ENCODE results near the gene XCL1. TPM values are rescaled to one million over a fixed set of nuclear protein-coding genes. Genes with fewer than 3 reads are reported as not detected.

The XCL1 gene
- total RNA-seq, 1 donor = not detected

GRCh38 chr1:168598125-168598524 lies 21.7 kb downstream of the XCL1 start:
- no peaks in the 10 kb centered on the region for H3K4me1 ChIP-seq (ENCODE audit: insufficient read depth, low read length)

GRCh38 chr1:168598892-168599291 lies 22.5 kb downstream of the XCL1 start:
- no peak overlapping the region for H3K4me3 ChIP-seq (ENCODE audit: insufficient read depth, low read length)
- H3K36me3 ChIP-seq (ENCODE audit: insufficient read depth, low read length) = no peaks in the 10 kb centered on the region
- H3K79me2 ChIP-seq (ENCODE audit: insufficient read depth, low read length) = no peaks in the 10 kb centered on the region
- no peak overlapping the region for H2AFZ ChIP-seq (ENCODE audit: low read length)
- no peaks in the 10 kb centered on the region for H3K9me3 ChIP-seq (ENCODE audit: low read depth, low read length)
- DNase-seq (ENCODE audit: insufficient read length, low spot score, missing footprints) = no peak
- no peaks in the 10 kb centered on the region for H4K20me1 ChIP-seq (ENCODE audit: insufficient read depth, low read length)
- no peak overlapping the region for H3K27ac ChIP-seq (ENCODE audit: low read depth, low read length)
- H3K4me1 ChIP-seq (ENCODE audit: insufficient read depth, low read length) = no peaks in the 10 kb centered on the region
- no peaks in the 10 kb centered on the region for H3K27me3 ChIP-seq (ENCODE audit: insufficient read depth, low read length)
- no peak overlapping the region for H3K4me2 ChIP-seq (ENCODE audit: insufficient read depth, low read length)
- no peak for TF ChIP-seq CTCF (IDR thresholded peaks at IDR 0.05; ENCODE audit: extremely low read depth, low read depth, low read length)

More at GRCh38 chr1:168598125-168598524, 21.7 kb downstream of the XCL1 start:
- Histone ChIP-seq H3K36me3 (ENCODE audit: insufficient read depth, low read length) (no peaks in the 10 kb centered on the region), H3K4me2 (ENCODE audit: insufficient read depth, low read length) (no peak overlapping the region), H2AFZ (ENCODE audit: low read length) (no peak overlapping the region), H3K4me3 (ENCODE audit: insufficient read depth, low read length) (no peak overlapping the region), H3K9me3 (ENCODE audit: low read depth, low read length) (no peaks in the 10 kb centered on the region), H4K20me1 (ENCODE audit: insufficient read depth, low read length) (no peaks in the 10 kb centered on the region), H3K27ac (ENCODE audit: low read depth, low read length) (no peak overlapping the region), H3K27me3 (ENCODE audit: insufficient read depth, low read length) (no peaks in the 10 kb centered on the region), H3K79me2 (ENCODE audit: insufficient read depth, low read length) (no peaks in the 10 kb centered on the region)
- no peak for DNase-seq (ENCODE audit: insufficient read length, low spot score, missing footprints)
- TF ChIP-seq CTCF (IDR thresholded peaks at IDR 0.05; ENCODE audit: extremely low read depth, low read depth, low read length) = no peak

DNA sequence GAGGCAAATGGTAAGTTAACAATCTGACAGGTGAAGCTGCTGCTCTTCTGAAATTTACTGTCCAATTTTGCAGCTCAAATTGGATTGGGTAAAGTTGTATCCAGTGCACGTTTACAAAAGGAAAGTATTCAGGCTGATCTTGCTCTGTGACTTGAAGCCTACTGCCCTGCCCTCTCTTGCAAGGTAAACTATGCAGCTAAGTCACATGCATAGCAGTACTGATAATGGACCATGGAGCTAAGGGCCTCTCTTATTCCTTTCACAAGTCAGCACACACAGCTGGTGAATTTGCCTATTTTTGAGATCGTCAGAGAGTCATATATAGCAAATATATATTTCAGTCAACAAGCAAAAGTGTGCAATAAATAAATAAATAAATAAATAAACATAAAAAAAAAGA lies 23.2 kb downstream of the XCL1 start:
- no peak overlapping the region for H3K27ac ChIP-seq (ENCODE audit: low read depth, low read length)
- no peaks in the 10 kb centered on the region for H3K79me2 ChIP-seq (ENCODE audit: insufficient read depth, low read length)
- H4K20me1 ChIP-seq (ENCODE audit: insufficient read depth, low read length) = no peaks in the 10 kb centered on the region
- no peak overlapping the region for H2AFZ ChIP-seq (ENCODE audit: low read length)
- H3K4me2 ChIP-seq (ENCODE audit: insufficient read depth, low read length) = no peak overlapping the region
- TF ChIP-seq CTCF (IDR thresholded peaks at IDR 0.05; ENCODE audit: extremely low read depth, low read depth, low read length) = no peak
- no peak for DNase-seq (ENCODE audit: insufficient read length, low spot score, missing footprints)
- H3K27me3 ChIP-seq (ENCODE audit: insufficient read depth, low read length) = no peaks in the 10 kb centered on the region
- no peak overlapping the region for H3K4me3 ChIP-seq (ENCODE audit: insufficient read depth, low read length)
- H3K36me3 ChIP-seq (ENCODE audit: insufficient read depth, low read length) = no peaks in the 10 kb centered on the region
- no peaks in the 10 kb centered on the region for H3K9me3 ChIP-seq (ENCODE audit: low read depth, low read length)
- no peaks in the 10 kb centered on the region for H3K4me1 ChIP-seq (ENCODE audit: insufficient read depth, low read length)

GRCh38 chr1:168601051-168601450 lies 24.6 kb downstream of the XCL1 start:
- H3K9me3 ChIP-seq (ENCODE audit: low read depth, low read length) = no peaks in the 10 kb centered on the region
- no peaks in the 10 kb centered on the region for H3K4me1 ChIP-seq (ENCODE audit: insufficient read depth, low read length)
- H2AFZ ChIP-seq (ENCODE audit: low read length) = no peak overlapping the region
- no peak overlapping the region for H3K27ac ChIP-seq (ENCODE audit: low read depth, low read length)
- DNase-seq (ENCODE audit: insufficient read length, low spot score, missing footprints) = no peak
- H3K27me3 ChIP-seq (ENCODE audit: insufficient read depth, low read length) = no peaks in the 10 kb centered on the region
- no peaks in the 10 kb centered on the region for H3K36me3 ChIP-seq (ENCODE audit: insufficient read depth, low read length)
- no peaks in the 10 kb centered on the region for H3K79me2 ChIP-seq (ENCODE audit: insufficient read depth, low read length)
- TF ChIP-seq CTCF (IDR thresholded peaks at IDR 0.05; ENCODE audit: extremely low read depth, low read depth, low read length) = no peak
- no peak overlapping the region for H3K4me3 ChIP-seq (ENCODE audit: insufficient read depth, low read length)
- no peak overlapping the region for H3K4me2 ChIP-seq (ENCODE audit: insufficient read depth, low read length)
- no peaks in the 10 kb centered on the region for H4K20me1 ChIP-seq (ENCODE audit: insufficient read depth, low read length)
